KMS-11 (cell line): ENCODE measurements around the gene YIPF7.

Source experiments
- H2AFZ ChIP-seq: fragments of 200-600 bp; sonication (generic); 2 replicates; pipeline ENCODE4 v1.6.1; 2016; ENCODE audit warnings: antibody characterized with exemption, mixed run types, low read depth
- H3K27ac ChIP-seq: fragments of 200-600 bp; sonication (generic); 2 replicates; pipeline ENCODE4 v1.6.1; 2016; ENCODE audit warnings: mild to moderate bottlenecking, mixed run types
- H3K27me3 ChIP-seq: fragments of 200-600 bp; sonication (generic); 2 replicates; pipeline ENCODE4 v1.6.1; 2017; ENCODE audit warnings: mild to moderate bottlenecking, low read depth, mixed run types, moderate library complexity; ENCODE audit not compliant: insufficient read depth
- H3K36me3 ChIP-seq: fragments of 200-600 bp; sonication (generic); 2 replicates; pipeline ENCODE4 v1.6.1; 2017; ENCODE audit warnings: mild to moderate bottlenecking, mixed run types; ENCODE audit not compliant: insufficient read depth
- H3K4me1 ChIP-seq: fragments of 200-600 bp; sonication (generic); 2 replicates; pipeline ENCODE4 v1.6.1; 2016; ENCODE audit warnings: mild to moderate bottlenecking, low read depth, mixed run types; ENCODE audit not compliant: poor library complexity, severe bottlenecking
- H3K4me2 ChIP-seq: fragments of 200-600 bp; sonication (generic); 2 replicates; pipeline ENCODE4 v1.7.0; 2016; ENCODE audit warnings: mild to moderate bottlenecking, mixed run types
- H3K4me3 ChIP-seq: fragments of 200-600 bp; sonication (generic); IDR thresholded peaks from 2 replicates; pipeline ENCODE4 v1.6.1; 2017; ENCODE audit warnings: low read depth, low read length, mixed read lengths; ENCODE audit not compliant: insufficient read depth
- H3K79me2 ChIP-seq: fragments of 200-600 bp; sonication (generic); 2 replicates; pipeline ENCODE4 v1.6.1; 2016; ENCODE audit warnings: low read depth, mixed run types; ENCODE audit not compliant: insufficient read depth
- H3K9ac ChIP-seq: fragments of 200-600 bp; sonication (generic); 2 replicates; pipeline ENCODE4 v1.6.1; 2016; ENCODE audit warnings: mild to moderate bottlenecking, mixed run types
- H4K20me1 ChIP-seq: fragments of 200-600 bp; sonication (generic); 2 replicates; pipeline ENCODE4 v1.6.1; 2016; ENCODE audit warnings: mild to moderate bottlenecking, mixed run types; ENCODE audit not compliant: insufficient read depth
- CTCF ChIP-seq: fragments of 200-600 bp; sonication (generic); conservative IDR thresholded peaks from 2 replicates; pipeline ENCODE4 v1.6.1; 2017; ENCODE audit warnings: low read depth, mild to moderate bottlenecking, antibody characterized with exemption, low read length, moderate library complexity, mixed read lengths

The YIPF7 gene

GRCh38 chr4:44629280-44629866 is 22.1 kb downstream of the YIPF7 start:
- Histone ChIP-seq H3K27me3 (no peaks in the 10 kb centered on the region), H3K9ac (no peak overlapping the region), H3K4me1 (no peaks in the 10 kb centered on the region), H4K20me1 (no peaks in the 10 kb centered on the region), H3K4me3 (no peak overlapping the region), H3K79me2 (no peaks in the 10 kb centered on the region), H3K4me2 (no peak overlapping the region), H3K27ac (no peak overlapping the region), H2AFZ (no peak overlapping the region), H3K36me3 (no peaks in the 10 kb centered on the region)
- 0 out of 2 replicates have a peak, but pooled peaks have one; percentile 30 for TF ChIP-seq CTCF

- H3K4me1 ChIP-seq: no peaks in the 10 kb centered on the region
- no peak overlapping the region for H3K27ac ChIP-seq
- H3K27me3 ChIP-seq: no peaks in the 10 kb centered on the region
- no peak for TF ChIP-seq CTCF
- no peak overlapping the region for H2AFZ ChIP-seq
- H3K4me3 ChIP-seq: no peak overlapping the region
- no peak overlapping the region for H3K4me2 ChIP-seq
- no peak overlapping the region for H3K9ac ChIP-seq
- H3K36me3 ChIP-seq: no peaks in the 10 kb centered on the region
- no peaks in the 10 kb centered on the region for H4K20me1 ChIP-seq
- no peaks in the 10 kb centered on the region for H3K79me2 ChIP-seq
Observed at GRCh38 chr4:44623676-44624075, 27.7 kb downstream of the YIPF7 start.

GRCh38 chr4:44616621-44617020 is 34.8 kb downstream of the YIPF7 start:
- no peak overlapping the region for H3K4me3 ChIP-seq
- no peaks in the 10 kb centered on the region for H3K27me3 ChIP-seq
- H4K20me1 ChIP-seq: no peaks in the 10 kb centered on the region
- H3K27ac ChIP-seq: no peak overlapping the region
- H2AFZ ChIP-seq: no peak overlapping the region
- H3K79me2 ChIP-seq: no peaks in the 10 kb centered on the region
- H3K9ac ChIP-seq: no peak overlapping the region
- no peak for TF ChIP-seq CTCF
- no peaks in the 10 kb centered on the region for H3K36me3 ChIP-seq
- H3K4me1 ChIP-seq: no peaks in the 10 kb centered on the region
- H3K4me2 ChIP-seq: no peak overlapping the region

- Histone ChIP-seq H3K4me3 (no peak overlapping the region), H4K20me1 (no peaks in the 10 kb centered on the region), H3K36me3 (no peaks in the 10 kb centered on the region), H3K4me2 (no peak overlapping the region), H3K27ac (no peak overlapping the region), H3K4me1 (no peaks in the 10 kb centered on the region), H2AFZ (no peak overlapping the region), H3K9ac (no peak overlapping the region), H3K79me2 (no peaks in the 10 kb centered on the region), H3K27me3 (no peaks in the 10 kb centered on the region)
- no peak; the same call in 1 of the 2 replicates for TF ChIP-seq CTCF
Observed at GRCh38 chr4:44583393-44583792, 68.0 kb downstream of the YIPF7 start.
